Measurements from ENCODE around the gene ADM.
"Not testable (repeated sequence)": the region's sequence is repeated elsewhere in the genome, so short reads cannot be mapped to it uniquely, and the experiment has no call there.

ADM gene

DNA sequence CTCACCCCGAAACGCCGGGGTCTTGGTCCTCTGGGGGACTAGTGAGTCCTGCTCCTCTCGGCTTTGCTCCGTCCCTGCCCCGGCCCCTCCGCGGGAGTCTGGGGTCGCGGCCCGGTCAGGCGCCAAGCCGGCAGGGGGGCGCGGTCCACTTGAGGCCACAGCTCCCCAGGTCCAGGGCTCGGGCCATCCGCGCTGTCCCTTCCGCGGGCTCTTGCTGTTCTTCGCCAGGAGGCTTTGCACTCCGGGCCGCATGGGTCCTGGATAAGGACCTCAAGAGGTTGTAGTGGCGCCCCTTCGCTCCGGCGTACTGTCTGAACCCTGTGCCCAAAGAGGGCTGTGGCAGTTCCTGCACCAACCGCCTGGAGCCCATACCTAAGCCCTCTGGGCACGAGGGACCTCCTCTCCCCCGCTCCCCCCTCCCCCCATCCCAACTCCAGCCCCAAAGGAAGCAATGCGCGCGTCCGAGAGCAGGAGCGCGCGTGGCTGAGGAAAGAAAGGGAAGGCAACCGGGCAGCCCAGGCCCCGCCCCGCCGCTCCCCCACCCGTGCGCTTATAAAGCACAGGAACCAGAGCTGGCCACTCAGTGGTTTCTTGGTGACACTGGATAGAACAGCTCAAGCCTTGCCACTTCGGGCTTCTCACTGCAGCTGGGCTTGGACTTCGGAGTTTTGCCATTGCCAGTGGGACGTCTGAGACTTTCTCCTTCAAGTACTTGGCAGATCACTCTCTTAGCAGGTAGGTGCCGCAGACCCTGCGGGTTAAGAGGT, at the start of gene ADM:
TSS of gene ADM (plus strand) at position 579 of the 767 bp plus-strand sequence. CDS start 628 bp downstream, outside the sequence.
- peak; percentile 96 for DNase-seq (ENCODE audit: low read depth)

DNA sequence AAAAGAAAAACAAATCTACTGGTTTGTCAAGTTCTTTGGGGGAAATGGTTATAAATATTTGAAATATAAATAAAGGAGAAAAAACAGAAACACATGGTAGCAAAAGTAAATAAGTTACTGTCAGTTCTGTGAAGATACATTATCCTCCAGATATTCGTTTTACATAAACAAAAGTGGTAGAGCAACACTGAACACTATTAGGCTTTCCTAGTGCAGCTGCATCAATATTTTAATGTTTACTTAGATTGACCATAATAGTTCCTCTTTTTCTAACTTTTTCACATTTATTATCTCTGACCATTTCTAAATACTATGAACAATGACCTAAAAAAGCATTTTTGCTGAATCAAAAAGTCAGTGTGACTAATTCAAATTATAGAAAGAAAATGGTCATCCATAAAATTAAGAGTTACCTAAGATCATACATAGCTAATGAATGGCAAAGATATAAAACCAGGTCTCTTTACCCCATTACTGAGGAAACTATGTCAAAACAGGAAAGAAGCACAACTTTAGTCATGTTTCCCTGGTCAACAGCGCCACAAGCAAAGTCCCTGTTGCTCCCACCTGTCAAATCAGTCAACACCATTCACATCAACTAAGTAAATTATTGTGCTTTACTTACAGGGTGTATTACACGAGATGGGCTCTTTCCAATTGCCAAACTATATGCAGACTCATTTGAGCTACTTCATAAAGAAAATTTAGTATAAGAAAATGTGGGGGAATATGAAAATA, 49.3 kb upstream of the ADM start:
- DNase-seq (ENCODE audit: low read depth) = no peak

DNA sequence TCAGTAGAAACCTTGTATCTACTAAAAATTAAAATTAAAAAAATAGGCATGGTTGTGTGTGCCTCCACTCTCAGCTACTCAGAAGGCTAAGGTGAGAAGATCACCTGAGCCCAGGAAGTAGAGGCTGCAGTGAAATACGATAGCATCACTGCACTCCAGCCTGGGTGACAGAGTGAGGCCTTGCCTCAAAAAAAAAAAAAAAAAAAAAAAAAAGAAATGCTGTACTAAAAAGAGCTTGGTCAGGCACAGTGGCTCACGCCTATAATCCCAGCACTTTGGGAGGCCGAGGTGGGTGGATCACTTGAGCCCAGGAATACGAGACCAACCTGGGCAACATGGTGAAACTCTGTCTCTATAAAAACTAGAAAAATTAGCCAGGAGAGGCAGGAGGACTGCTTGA, 47.4 kb upstream of the ADM start:
- no peak for DNase-seq (ENCODE audit: low read depth)

DNA sequence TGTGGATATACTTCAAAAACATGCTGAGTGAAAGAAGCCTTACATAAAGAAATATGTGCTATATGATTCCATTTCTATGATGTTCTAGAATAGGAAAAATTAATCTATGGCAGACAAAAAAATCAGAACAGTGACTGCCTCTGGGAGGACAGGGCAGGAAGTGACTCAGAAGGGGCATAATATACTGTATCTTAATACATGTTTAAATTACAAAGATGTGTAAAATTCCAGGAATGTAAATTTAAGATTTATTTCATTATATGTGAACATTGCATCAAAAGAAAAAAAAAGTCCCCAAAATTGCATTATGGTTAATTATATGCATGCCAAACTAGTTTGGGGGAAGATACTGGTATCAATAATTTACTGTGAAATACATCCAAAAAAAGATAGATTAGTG, 43.1 kb upstream of the ADM start:
- DNase-seq (ENCODE audit: low read depth) = no peak

- DNase-seq (ENCODE audit: low read depth) = no peak
These were observed 40.9 kb upstream of the ADM start for GRCh38 chr11:10263929-10264328.

DNA sequence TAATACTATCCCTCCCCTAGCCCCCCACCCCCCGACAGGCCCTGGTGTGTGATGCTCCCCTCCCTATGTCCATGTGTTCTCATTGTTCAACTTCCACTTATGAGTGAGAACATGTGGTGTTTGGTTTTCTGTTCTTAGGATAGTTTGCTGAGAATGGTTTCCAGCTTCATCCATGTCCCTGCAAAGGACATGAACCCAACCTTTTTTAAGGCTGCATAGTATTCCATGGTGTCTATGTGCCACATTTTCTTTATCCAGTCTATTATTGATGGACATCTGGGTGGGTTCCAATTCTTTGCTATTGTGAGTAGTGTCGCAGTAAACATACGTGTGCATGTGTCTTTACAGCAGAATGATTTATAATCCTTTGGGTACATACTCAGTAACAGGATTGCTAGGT, 40.2 kb upstream of the ADM start:
- DNase-seq (ENCODE audit: low read depth) = not testable (repeated sequence)

DNA sequence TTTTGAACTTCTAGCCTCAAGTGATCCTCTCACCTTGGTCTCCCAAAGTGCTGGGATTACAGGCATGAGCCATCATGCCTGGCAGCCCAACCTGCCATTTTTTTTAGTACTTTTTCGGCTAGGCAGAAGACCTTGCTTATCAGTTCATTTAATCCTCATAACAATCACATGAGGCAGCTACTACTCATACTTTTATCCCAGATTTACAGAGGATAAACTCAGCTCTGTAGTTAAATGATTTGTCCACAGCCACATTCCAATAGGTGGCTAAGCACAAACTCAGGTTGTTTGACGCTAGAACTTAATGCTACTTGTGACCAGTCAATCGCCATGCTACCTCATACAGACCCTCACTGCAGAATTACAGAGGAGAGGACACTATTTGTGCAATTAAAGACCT, 38.9 kb upstream of the ADM start:
- DNase-seq (ENCODE audit: low read depth) = no peak

- DNase-seq (ENCODE audit: low read depth) = no peak
These were observed 37.1 kb upstream of the ADM start for GRCh38 chr11:10267821-10268220.

DNA sequence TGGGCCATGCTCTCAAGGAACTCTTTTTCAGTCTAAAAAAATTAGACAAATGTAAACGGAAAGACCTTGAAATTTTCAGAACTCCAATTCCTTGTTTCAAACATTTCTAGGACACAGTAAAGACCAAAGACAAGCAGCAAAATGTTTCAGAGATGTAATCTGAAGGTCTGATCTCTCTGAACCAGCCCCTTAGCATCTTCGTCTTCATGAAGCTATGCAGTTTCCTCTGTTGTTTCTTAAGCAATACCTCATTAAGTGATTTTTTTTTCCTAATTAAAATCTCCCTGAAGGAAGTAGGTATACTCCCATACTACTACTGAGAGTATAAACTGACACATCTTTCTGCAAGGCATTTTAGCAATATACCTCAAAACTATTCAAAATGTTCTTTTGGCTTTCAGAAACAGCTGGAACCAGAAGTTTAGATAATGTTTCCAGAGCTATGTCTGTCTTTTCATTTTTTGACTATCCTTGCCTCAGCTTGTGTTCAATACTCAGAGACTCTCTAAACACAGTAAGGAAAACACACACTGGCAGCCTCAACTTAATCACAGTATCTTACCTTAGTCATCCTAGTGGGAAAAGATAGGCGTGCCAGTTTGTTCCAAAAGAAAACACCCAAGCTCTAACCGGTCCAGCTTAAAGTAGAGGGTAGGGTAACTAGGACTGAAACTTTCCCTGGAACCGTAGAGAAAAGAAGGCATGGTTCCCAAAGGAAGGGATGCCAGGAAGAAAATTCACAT, 36.0 kb upstream of the ADM start:
- DNase-seq (ENCODE audit: low read depth) = no peak

- DNase-seq (ENCODE audit: low read depth) = no peak
These were observed 32.7 kb upstream of the ADM start for GRCh38 chr11:10272132-10272531.

DNA sequence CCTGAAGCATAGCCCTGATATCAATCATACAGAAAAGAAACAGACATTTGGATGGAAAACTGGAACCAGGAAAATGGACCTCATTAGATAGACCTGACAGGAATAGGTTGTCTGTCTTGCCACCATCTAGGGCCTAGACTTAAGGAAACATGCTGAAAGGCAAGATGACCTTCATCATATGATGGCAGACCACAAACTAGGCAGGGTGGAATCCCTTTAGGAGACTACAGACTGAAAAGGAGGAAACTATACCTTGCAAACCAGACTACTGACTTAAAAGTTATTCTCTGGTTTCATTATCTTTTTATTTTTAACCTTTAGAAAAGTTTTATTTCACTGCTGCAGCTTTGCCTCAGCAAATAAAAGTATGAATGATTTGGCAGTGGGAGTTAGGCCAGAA, 31.1 kb upstream of the ADM start:
- no peak for DNase-seq (ENCODE audit: low read depth)

DNA sequence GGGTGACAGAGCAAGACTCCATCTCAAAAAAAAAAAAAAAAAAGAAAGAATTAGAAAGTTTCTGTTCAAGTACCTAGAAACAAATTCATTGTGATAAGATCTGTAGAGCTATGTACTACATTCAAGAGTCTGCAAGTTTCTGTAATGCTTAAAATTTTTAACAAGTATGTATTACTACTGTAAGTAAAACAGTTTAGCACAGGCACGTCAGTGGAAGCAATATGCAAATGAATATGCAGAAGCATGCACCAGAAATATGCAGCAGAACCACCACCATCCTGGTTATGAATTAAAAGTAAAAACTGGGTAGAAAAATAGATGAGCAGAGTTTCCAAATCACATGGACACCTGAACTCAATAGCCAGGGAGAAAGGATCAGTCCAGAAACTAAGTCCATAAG, 30.1 kb upstream of the ADM start:
- DNase-seq (ENCODE audit: low read depth) = no peak

- no peak for DNase-seq (ENCODE audit: low read depth)
These were observed 29.2 kb upstream of the ADM start for GRCh38 chr11:10275714-10276113.

DNA sequence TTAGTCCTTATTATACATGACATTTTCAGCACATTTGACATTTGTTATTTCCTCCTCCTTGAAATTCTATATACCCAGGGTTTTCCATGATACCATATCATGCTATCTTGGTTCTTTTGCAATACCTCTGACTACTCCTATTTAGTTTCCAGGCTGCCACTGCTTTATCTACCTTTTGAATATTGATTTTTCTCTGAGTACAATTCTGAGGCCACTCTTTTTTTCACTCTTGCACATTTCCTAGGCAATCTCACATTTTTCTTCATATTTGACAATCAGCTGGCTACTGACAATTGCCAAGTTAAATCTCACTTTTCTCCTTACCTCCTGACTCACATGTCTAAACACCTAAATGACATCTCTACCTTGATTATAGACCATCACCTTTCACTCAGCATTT, 22.8 kb upstream of the ADM start:
- no peak for DNase-seq (ENCODE audit: low read depth)

GRCh38 chr11:10283991-10284390, 20.9 kb upstream of the ADM start:
- no peak for DNase-seq (ENCODE audit: low read depth)

DNA sequence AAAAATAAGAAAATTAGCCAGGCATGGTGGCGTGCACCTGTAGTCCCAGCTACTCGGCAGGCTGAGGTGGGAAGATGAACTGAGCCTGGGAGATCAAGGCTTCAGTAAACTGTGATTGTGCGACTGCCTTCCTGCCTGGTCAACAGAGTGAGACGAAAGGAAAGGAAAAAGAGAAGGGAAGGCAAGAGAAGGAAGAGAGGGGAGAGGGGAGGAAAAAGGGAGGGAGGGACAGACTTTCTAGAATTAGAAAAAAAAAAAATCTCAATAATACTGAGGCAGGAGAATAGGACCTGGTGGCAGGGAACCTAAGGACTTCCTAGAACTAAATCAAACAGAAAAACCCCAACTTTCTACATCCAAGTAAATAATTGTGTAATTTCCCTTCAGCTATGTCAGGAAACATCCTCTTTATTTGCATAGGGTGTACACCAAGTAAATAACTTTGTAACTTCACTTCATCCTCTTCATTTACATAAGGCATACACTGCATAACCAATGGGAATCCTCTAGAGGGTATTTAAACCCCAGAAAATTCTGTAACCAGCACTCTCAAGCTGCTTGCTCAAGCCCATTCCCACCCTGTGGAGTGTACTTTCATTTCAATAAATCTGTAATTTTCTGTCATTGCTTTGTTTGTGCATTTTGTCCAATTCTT, 19.6 kb upstream of the ADM start:
- DNase-seq (ENCODE audit: low read depth) = no peak

DNA sequence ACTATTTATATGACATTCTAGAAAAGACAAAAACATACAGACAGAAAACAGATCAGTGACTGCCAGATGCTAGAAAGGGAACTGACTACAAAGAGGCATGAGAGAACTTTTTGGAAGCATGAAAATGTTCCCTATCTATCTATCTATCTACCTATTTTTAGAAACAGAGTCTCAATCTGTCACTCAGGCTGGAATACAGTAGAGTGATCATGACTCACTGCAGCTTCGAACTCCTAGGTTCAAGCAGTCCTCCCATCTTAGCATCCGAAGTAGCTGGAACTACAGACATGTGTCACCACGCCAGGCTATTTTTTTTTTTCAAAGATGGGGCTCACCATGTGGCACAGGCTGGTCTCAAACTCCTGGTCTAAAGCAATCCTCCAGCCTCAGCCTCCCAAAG, 17.7 kb upstream of the ADM start:
- DNase-seq (ENCODE audit: low read depth) = no peak

GRCh38 chr11:10287766-10288715, 16.8 kb upstream of the ADM start:
- DNase-seq (ENCODE audit: low read depth) = no peak

DNA sequence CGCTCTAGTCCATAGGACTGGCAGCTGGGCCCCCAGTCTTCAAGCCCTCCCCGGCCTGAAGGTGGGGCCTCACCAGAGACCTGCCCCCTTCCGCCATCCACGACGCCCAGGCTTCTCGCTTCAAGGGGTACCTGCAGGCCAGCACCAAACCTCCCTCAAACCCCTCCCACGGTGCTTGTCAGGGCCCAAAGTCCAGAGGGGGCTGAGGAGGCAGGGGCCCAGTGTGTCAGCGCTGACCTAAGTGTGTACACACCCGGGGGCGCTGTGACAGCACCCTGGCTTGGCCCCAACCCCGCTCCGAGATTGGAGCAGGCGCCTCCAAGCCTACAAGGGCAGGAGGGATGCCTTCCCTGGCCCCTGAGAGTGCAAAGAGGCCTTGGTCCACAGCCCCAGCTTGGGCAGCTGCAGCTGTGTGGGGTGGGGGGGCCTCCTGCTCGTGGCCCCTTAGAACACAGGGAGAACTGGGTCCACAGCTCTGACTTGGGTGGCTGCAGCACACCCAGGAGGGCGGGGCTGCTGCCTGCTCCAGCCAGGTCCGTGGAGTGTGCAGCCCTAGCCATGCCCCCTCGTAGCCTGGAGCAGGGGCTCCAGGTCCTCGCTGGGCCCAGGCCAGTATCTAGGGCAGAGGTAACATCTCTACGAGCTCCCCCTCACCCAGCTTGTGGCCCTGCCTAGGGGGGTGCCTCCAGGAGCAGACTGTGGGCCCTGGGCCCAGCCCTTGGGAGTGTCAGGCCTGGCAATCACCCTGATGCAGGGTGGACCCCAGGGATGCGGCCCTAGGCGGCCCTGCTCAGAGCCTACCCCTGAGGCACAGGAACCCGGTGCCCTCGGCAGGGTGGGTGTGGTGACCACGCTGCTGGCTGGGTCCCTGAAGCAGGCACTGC, 15.8 kb upstream of the ADM start:
- no peak for DNase-seq (ENCODE audit: low read depth)

DNA sequence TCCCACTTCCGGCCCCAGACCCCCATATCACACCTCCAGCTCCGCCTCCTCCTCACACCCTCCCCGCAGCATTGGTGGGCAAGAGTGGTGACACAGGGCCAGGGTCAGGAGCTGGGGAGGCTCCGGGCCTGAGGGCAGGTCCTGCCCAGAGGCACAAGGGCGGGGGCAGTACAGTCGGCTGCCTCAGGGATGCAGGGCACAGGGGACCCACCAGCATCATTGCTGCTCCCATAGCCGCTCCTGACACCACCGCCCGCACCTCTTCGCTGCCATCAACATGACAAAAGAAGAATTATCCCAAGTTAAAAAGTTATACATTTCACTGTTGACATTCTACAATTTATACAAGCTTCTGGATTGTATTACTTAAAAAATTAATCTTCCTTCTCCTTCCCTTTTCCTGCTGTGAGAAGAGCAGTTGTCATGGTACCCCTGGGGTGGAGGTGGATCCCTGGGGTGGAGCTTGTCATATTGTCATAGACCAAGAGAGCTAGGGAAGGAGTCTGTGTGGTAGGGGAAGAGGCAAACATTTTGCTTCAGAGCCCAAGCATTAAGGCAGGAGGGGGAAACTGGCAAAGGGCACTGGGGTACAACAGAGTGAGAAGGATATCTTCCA, 15.0 kb upstream of the ADM start:
- DNase-seq (ENCODE audit: low read depth) = no peak
